ENCODE measurements around the gene FAM219B. TPM values are rescaled to one million over a fixed set of nuclear protein-coding genes. Genes with fewer than 3 reads are reported as not detected.
"Not testable (repeated sequence)": the region's sequence is repeated elsewhere in the genome, so short reads cannot be mapped to it uniquely, and the experiment has no call there.

FAM219B gene
- total RNA-seq, 2 donors from 2014 or later: 61.5 to 81.0 TPM

DNA sequence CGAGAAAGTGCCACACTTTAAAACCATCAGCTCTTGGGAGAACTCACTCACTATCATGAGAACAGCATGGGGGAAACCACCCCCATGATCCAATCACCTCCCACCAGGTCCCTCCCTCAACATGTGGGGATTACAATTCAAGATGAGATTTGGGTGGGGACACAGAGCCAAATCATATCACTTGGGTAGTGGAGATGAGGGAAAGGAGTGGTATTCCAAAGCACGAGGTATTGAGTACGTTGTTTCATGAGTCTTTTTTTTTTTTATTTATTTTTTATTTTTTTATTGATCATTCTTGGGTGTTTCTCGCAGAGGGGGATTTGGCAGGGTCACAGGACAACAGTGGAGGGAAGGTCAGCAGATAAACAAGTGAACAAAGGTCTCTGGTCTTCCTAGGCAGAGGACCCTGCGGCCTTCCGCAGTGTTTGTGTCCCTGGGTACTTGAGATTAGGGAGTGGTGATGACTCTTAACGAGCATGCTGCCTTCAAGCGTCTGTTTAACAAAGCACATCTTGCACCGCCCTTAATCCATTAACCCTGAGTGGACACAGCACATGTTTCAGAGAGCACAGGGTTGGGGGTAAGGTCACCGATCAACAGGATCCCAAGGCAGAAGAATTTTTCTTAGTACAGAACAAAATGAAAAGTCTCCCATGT lies 19.0 kb downstream of the FAM219B start:
- intact Hi-C loops (cut with DNase I); DNase-seq (ENCODE audit: low spot score): not testable (repeated sequence)

DNA sequence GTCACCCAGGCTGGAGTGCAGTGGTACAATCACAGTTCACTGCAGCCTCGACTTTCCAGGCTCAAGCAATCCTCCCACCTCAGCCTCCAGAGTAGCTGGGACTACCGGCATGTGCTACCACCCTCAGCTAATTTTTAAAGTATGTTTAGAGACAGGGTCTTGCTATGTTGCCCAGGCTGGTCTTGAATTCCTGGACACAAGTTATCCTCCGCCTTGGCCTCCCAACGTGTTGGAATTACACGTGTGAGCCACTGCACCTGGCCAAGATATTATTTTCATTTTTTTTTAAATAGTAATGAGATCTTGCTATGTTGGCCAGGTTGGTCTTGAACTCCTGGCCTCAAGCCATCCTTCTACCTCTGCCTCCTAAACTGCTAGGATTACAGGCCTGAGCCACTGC lies 21.2 kb downstream of the FAM219B start:
- no peak for DNase-seq (ENCODE audit: low spot score)
- intact Hi-C loops (cut with DNase I): no loop called here

DNA sequence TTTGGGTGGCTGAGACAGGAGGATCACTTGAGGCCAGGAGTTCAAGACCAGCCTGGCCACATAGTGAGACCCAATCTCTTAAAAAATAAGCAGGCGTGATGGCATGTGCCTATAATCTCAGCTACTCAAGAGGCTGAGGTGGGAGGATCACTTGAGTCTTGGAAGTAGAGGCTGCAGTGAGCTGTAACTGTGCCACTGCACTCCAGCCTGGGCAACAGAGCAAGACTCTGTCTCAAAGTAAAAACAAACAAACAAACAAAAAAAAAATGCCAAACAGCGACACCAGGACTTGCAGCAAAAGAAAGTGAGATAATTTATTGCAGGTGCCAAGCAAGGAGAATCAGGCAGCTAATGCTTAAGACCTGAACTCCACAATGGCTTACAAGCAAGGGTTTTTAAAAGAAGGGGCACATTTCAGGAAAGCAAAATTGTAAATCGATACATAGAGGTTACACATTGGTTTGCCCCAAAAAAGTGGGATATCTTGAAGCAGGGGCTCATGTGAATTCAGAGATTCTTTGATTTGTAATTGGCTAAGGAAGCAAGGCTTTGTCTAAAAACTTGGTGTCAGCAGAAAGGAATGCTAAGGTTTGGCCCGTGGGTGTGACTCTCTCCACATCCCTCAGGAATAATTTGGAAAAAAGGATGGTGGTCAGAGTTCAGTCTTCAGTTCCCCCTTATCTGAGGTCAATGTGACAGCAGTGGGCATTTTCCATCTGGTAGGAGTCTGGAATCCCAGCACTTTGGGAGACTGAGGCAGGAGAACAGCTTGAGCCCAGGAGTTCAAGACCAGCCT lies 22.0 kb downstream of the FAM219B start:
- intact Hi-C loops (cut with DNase I): no loop called here
- DNase-seq (ENCODE audit: low spot score): no peak

DNA sequence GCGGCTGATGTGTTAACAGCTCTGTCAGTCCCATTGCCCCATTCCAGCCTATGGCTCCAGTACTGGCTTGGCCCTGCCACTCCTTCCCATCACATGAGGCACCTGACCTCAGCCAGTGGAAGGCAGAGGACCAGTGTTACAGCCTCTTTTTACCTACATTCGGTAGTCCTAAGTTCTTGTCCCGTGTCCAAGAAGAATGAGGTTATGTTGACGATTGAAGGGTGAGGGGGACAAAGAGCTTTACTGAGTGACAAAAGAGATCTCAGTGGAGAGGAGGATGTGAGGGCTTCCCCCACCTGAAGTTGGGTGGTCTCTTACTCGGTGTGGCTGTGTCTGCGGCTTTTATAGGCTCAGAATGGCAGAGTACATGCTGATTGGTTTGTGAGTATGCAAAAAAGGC lies 24.1 kb downstream of the FAM219B start:
- intact Hi-C loops (cut with DNase I): no loop called here
- DNase-seq (ENCODE audit: low spot score): no peak

DNA sequence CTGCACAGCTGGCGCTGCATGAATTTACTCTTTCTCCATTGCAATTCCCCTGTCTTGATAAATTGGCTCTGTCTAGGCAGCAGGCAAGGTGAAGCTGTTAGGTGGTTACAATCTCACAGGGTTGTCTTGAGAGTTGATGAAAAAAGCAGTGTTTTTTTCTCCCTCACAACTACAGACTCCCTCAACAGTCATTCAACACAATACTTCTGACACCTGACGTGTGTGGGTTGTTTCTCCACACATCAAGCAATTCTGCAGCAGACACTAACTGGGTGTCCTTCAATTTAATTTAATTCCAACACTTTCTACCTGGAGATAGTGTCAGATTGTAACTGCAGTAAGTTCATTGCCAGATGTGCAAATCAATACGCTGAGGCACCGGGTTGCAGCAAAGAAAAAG lies 28.4 kb downstream of the FAM219B start:
- intact Hi-C loops (cut with DNase I): no loop called here
- DNase-seq (ENCODE audit: low spot score): no peak

DNA sequence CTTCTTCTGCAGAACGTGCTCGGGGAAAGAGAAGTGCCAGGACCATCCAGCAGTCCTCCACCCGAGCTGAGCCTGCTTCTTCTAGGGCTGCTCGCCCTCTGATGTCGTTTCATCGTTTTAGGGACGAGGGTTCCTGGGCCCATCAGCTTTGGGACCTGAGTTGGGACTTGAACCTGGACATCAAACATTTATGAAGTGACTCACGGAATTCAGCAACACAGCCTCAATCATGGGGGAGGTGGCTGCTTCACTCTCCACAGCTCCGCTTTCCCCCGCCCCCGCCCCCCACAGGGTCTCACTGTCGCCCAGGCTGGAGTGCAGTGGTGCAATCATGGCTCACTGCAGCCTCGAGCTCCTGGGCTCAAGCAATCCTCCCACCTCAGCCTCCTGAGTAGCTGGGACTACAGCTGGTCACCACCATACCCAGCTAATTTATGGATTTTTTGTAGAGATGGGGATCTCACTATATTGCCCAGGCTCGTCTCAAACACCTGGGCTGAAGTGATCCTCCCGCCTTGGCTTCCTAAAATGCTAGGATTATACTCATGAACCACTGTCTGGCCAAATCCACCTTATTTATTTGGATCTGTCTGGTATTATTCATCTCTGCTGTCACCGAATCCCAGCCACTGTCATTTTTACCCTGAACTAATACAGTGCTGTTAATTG lies 32.8 kb downstream of the FAM219B start:
- no peak for DNase-seq (ENCODE audit: low spot score)
- intact Hi-C loops (cut with DNase I): no loop called here

DNA sequence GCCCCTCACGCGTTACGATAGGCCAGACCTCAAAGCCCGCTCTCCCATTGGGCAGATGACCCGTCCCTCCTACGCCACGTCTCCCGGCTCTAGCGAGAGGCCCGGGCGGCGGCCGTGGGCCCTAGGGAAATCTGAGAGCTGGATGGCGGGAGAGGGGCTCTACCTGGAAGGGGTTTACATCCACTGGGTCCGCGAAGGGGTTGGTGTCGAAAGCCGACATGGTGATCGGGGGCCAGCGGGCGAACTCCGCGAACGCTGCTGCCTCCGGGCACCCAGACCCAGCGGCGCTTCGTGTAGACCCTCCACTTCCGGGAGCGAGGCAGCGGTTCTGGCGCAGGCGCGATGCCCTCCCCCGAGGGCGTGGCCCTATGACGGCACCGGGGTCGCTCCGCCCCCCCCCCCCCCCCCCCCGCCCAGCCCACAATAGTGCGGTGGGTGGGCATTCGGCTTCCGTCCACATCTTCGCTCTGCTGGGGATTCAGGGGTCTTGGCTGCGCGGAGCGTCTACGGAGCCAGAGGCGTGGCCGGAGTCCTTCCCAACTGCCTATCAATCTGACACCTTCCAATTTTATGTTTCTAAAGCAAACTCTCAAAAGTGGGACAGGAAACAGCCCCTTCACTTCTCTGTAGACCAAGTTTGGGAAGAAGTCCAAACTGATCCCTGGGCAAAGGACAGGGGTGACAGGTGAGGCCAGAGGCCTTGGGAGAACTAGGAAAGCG lies 33.5 kb downstream of the FAM219B start, which contains the start of gene SCAMP2:
SCAMP2 (minus strand) TSS at position 330 of the 720 bp plus-strand sequence; CDS start at position 220, 110 bp downstream.
- intact Hi-C loops (cut with DNase I): no loop called here
- peak; percentile 98 for DNase-seq (ENCODE audit: low spot score)

DNA sequence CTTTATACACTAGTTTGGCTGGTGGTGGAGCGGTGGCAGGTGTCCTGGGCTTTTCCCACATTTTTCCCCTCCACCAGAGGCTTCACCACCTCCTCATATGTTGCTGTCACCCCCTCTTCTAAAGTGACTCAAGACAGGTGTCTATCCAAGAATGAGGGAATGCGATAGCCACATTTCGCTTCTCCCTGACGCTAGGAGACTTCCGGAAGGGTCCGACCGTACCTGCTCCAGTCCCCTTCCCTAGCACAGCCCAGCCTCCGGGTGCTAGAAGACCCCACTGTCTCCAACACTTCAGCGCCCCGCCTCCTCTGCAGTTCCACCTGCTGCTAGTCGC lies 34.0 kb downstream of the FAM219B start:
- intact Hi-C loops (cut with DNase I): no loop called here
- no peak for DNase-seq (ENCODE audit: low spot score)

DNA sequence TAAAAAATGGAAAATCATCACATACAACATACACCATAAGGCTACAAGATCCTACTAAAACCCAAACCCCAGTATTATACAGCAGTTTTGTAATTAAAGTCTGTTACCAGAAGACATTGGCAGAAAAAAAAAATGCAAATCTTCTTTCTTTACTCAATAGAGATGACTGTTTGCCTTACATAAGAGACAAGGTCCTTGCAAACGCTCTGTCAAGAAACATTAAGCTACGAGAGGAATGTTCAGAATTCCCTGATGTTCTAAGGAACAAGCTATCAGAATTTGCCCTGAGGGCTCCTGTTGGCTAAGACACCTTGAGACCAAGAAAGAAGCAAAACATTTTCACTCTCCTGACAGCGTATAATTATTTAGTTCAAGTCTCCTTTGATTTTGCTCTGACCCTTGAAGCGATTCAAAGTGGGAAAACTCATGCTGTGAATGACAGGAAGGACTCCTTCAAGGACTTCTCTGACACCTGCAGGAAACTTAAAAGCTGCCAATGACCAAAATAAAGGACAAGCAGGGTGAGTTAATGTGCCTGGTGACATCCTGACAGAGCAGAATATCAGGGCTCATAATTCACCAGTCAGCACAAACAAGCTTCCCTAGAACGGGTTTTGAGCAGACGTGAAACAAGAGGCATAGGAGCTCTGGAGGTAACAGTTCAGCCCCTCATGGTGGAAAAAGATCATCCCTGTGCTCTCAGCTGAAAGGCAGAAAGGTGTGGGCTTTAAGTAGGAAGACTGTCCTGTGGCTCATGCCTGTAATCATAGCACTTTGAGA lies 36.0 kb downstream of the FAM219B start:
- no peak for DNase-seq (ENCODE audit: low spot score)
- intact Hi-C loops (cut with DNase I): no loop called here

DNA sequence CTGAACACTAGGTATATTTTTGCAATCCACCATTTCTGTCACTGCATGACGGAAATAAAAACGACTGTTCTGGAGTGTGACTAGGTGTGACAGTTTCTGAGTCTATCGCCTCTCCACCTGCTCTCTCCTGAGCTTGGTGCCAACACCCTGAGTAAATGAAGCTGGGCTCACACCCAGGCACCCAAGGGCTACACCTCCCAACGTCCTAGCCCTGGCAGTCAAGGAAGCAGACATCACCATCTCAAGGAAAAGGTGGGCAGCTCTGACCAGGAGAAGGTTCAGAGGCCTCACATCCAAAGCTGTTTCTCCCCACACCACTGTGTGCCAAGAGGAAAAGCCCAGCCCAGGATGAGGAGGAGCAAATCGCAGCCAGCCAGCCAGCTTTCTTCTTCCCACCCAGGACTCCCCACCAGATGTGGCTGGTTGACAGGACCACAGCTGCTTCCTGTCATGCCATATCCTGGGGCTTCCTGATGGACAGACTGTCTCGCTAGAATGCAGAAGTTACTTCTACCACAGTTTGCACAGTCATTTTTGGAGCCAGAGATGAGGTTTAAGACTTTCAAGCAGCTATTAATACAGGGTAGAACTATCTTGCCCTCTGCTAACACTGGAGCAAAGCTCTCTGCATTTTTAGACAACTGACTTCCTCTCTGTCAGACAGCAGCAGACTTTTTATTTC lies 36.8 kb downstream of the FAM219B start:
- intact Hi-C loops (cut with DNase I): no loop called here
- peak; percentile 89 for DNase-seq (ENCODE audit: low spot score)

DNA sequence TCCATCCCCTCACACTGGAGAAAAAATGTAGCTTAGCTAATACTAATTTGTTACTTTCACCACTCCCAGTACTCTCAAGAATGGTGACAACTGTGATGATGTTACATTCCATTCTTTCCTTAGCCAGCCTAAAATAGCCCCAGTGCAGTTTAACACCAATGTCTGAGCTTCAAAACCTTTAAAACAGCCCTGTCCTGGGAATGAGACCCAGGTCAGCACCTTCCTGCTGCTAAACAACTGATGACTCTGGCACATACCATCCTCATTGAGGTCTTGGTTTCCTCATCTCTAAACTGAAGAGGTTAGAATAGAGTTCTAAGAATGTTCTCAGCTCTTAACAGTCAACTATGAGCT lies 37.3 kb downstream of the FAM219B start:
- DNase-seq (ENCODE audit: low spot score): no peak
- intact Hi-C loops (cut with DNase I): no loop called here

DNA sequence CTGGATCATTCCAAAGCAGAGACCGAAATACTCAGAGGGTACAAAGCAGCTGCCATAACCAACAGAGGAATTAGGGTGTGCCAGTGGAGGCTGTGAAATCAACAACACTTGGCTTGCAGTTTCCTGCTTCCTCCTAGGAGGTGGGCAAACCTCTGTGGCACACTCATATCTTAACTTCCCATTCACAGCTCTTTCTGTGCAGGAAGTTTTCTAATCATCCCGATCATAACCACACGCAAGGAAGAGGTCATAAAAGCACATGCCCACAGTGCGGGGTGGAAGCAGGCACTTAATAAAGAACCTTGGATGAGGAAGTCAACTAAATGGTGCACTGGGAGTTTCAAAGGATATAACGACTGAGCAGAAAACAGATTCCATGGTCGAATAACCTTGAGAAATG lies 38.6 kb downstream of the FAM219B start:
- DNase-seq (ENCODE audit: low spot score): no peak
- intact Hi-C loops (cut with DNase I): no loop called here

DNA sequence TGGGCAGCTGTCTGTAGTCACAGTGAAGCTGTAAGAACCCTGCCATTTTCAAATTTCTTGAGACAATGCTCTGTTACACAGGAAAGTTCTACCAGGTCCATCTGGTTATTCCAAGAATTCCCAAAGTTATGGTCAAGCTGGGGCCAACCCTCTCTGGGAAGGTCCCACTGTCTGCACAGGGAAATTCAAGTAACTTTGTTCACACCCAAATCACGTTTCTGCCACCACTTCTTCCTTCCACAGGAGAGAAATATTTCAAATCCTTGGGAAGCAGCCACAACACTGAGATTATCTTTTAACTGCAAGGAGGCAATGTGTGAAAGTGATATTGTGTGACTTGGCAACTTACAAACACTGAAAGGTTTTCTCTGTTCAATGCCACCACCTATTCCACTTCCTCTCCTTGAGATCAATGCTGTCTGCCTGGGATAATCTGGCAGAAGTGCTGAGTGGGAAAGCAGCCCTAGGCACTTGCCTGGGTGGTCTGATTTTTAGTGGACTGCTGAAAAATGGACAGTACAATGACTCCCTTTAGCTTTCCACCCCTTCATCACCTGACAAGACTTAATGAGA lies 39.1 kb downstream of the FAM219B start:
- no peak for DNase-seq (ENCODE audit: low spot score)
- intact Hi-C loops (cut with DNase I): no loop called here

DNA sequence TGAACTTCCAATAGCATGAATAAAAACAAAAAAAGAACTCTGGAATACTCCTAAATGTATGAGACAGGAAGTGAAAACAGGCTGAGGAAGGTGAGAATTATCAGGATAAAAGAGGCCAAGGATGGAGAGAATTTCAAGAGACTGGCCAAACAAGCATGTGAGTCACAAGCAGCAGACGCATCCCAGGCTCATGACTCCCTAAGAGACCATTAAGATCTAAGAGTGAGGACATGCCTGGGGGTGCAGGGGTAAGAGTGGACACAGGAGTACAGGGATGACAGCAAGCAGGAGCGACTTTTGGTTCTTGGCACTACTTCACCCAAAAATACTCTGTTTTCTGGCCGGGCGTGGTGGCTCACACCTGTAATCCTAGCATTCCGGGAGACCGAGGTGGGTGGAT lies 40.6 kb downstream of the FAM219B start:
- intact Hi-C loops (cut with DNase I): no loop called here
- no peak for DNase-seq (ENCODE audit: low spot score)

DNA sequence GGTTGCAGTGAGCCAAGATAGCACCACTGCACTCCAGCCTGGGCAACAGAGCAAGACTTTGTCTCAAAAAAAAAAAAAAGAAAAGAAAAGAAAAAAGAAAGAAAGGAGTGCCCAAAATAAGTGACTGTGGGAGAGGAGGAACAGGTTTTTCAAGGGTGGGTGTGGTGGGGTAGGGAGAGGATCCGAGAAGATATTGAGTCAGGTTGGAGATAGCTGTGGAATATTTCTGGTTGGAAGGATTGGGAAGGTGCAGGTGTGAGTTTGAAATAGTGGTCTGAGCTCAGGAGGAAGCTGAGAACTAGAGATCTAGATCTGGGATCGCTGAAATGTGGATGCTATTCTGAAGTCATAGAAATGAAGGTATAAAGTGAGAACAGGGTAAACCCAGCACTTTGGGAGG lies 41.3 kb downstream of the FAM219B start:
- intact Hi-C loops (cut with DNase I): no loop called here

DNA sequence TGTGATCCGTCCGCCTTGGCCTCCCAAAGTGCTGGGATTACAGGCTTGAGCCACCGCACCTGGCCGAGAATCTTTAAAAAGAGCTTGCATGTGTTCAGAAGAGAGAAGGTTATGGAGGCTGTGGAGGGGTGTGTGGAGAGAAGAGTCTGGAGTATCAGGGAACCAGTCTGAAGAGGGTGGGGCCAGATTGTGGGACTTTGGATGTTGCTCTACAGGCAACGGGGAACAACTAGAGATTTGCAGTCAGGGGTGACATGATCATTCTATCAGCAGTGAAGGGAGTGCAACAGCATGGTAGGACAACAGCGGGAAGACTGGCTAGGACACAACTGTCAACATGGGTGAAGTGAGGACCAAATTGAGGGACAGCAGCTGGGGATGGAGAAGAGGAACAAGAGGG lies 42.4 kb downstream of the FAM219B start:
- DNase-seq (ENCODE audit: low spot score): no peak
- intact Hi-C loops (cut with DNase I): no loop called here

More for the DNA sequence above, 41.3 kb downstream of the FAM219B start:
- DNase-seq (ENCODE audit: low spot score): no peak

DNA sequence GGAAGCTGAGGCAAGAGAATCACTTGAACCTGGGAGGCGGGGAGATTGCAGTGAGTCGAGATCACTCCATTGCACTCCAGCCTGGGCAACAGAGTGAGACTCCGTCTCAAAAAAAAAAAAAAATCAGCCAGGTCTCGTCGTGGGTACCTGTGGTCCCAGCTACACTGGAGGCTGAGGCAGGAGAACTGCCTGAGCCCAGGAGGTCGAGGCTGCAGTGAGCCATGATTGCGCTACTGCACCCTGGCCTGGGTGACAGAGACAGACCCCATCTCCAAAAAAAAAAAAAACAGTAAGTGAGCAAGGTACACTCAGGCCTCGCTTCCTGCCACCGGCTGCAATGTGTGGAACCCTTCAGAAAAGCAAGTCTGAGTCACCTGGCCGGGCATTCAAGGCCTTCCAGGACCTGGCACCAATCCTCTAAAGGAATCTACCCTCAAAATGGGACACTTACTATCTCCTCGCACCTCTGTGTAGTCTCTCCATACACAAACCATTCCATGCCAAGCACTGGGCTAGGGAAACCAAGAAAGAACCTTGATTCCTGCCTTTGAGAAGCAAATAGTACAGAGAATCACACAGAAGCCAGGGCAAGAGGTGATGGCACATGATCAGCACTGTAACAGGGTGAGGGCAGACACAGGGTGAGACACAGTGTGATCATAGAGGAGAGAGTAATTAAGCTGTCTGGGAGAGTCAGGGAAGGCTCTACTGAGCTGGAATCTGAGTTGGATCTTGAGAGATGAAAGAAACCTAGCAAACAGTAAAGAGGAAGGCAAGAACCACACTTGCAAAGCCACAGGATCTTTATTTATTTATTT lies 43.2 kb downstream of the FAM219B start:
- intact Hi-C loops (cut with DNase I): no loop called here
- no peak for DNase-seq (ENCODE audit: low spot score)

Measured in posterior vena cava (tissue), 2 donors.